ENCODE results near the gene CTAGE4. TPM values are rescaled to one million over a fixed set of nuclear protein-coding genes. Genes with fewer than 3 reads are reported as not detected.

CTAGE4 gene
- total RNA-seq, 1 experiment from 2014 or later, result 6.0 TPM

DNA sequence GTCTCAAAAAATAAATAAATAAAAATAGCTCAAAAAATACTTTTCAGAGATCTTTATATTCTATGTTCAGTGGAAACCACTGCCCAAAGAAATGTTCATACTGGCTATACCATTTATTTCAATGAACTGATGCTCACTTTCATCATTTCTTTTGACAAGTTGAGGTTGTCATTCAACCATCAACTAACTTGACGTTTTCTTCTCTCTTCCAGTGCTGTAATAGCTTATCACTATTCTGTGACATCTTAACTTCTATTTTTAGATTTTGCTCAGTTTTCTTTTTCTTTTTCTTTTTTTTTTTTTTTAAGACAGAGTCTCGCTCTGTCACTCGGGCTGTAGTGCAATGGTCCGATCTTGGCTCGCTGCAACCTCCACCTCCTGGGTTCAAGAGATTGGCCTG lies 8.7 kb upstream of the CTAGE4 start:
- ChIA-PET POLR2A (no interaction called here), CTCF (no interaction called here), RAD21 (ENCODE audit: low non-redundant PET in 1 of 2, low total read pairs in 2 of 2, uncharacterized antibody in 2 of 2, unreplicated experiment in 2 of 2) (no interaction called here)
- intact Hi-C loops (cut with micrococcal nuclease), result loop anchor here (5.0 kb wide), 1 partner anchor 258 kb away; no protein-coding TSS in a partner anchor
- Histone ChIP-seq H3K4me2 (ENCODE audit: low read length) (no peak overlapping the region), H3K9ac (ENCODE audit: low read length) (no peak overlapping the region), H3K9me3 (ENCODE audit: control insufficient read depth in 1 of 2, insufficient read depth in 1 of 2, low read depth in 1 of 2, low read length in 2 of 2) (no peaks in the 10 kb centered on the region), H3K4me1 (ENCODE audit: control insufficient read depth in 1 of 2, insufficient read depth in 2 of 2, low read length in 2 of 2) (no peaks in the 10 kb centered on the region), H3K27me3 (ENCODE audit: insufficient read depth, low read length) (no peaks in the 10 kb centered on the region), H3K36me3 (ENCODE audit: control insufficient read depth in 1 of 2, insufficient read depth in 2 of 2, low read length in 2 of 2) (no peaks in the 10 kb centered on the region), H4K20me1 (ENCODE audit: insufficient read depth) (no peaks in the 10 kb centered on the region), H2AFZ (ENCODE audit: low read depth, low read length, poor library complexity, severe bottlenecking) (no peak overlapping the region), H3K27ac (ENCODE audit: low read depth, low read length) (no peak overlapping the region), H3K79me2 (ENCODE audit: insufficient read depth, low read length) (no peaks in the 10 kb centered on the region), H3K9me2 (ENCODE audit: insufficient read depth) (no peaks in the 10 kb centered on the region), H3K4me3 (replicated peaks in 1 of 2; ENCODE audit: low read depth in 1 of 2, low read length in 2 of 2) (no peak overlapping the region)
- TF ChIP-seq YY1 (IDR thresholded peaks at IDR 0.05; ENCODE audit: extremely low read depth, insufficient replicate concordance, low read depth, low read length), result no peak
- TF ChIP-seq ZFX (IDR thresholded peaks at IDR 0.05), result no peak
- no peak for TF ChIP-seq CEBPB (IDR thresholded peaks at IDR 0.05; ENCODE audit: low read depth)
- no peak for TF ChIP-seq SRF (IDR thresholded peaks at IDR 0.05; ENCODE audit: low read depth)
- no peak for TF ChIP-seq EZH2 (IDR thresholded peaks at IDR 0.05)
- TF ChIP-seq, protein P1, sequence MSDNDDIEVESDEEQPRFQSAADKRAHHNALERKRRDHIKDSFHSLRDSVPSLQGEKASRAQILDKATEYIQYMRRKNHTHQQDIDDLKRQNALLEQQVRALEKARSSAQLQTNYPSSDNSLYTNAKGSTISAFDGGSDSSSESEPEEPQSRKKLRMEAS (IDR thresholded peaks at IDR 0.05), result no peak
- TF ChIP-seq, protein P2, sequence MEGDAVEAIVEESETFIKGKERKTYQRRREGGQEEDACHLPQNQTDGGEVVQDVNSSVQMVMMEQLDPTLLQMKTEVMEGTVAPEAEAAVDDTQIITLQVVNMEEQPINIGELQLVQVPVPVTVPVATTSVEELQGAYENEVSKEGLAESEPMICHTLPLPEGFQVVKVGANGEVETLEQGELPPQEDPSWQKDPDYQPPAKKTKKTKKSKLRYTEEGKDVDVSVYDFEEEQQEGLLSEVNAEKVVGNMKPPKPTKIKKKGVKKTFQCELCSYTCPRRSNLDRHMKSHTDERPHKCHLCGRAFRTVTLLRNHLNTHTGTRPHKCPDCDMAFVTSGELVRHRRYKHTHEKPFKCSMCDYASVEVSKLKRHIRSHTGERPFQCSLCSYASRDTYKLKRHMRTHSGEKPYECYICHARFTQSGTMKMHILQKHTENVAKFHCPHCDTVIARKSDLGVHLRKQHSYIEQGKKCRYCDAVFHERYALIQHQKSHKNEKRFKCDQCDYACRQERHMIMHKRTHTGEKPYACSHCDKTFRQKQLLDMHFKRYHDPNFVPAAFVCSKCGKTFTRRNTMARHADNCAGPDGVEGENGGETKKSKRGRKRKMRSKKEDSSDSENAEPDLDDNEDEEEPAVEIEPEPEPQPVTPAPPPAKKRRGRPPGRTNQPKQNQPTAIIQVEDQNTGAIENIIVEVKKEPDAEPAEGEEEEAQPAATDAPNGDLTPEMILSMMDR (IDR thresholded peaks at IDR 0.05 in 2 of 3, conservative IDR thresholded peaks at IDR 0.05 in 1 of 3; ENCODE audit: borderline replicate concordance in 1 of 3, insufficient read depth in 1 of 3, low read depth in 2 of 3, low read length in 2 of 3), result no peak
- TF ChIP-seq, protein P3, sequence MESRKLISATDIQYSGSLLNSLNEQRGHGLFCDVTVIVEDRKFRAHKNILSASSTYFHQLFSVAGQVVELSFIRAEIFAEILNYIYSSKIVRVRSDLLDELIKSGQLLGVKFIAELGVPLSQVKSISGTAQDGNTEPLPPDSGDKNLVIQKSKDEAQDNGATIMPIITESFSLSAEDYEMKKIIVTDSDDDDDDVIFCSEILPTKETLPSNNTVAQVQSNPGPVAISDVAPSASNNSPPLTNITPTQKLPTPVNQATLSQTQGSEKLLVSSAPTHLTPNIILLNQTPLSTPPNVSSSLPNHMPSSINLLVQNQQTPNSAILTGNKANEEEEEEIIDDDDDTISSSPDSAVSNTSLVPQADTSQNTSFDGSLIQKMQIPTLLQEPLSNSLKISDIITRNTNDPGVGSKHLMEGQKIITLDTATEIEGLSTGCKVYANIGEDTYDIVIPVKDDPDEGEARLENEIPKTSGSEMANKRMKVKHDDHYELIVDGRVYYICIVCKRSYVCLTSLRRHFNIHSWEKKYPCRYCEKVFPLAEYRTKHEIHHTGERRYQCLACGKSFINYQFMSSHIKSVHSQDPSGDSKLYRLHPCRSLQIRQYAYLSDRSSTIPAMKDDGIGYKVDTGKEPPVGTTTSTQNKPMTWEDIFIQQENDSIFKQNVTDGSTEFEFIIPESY (IDR thresholded peaks at IDR 0.05; ENCODE audit: extremely low read depth, insufficient replicate concordance, low read length), result no peak
- no peak for TF ChIP-seq EGR1 (IDR thresholded peaks at IDR 0.05; ENCODE audit: low read depth)
- TF ChIP-seq ZNF274 (IDR thresholded peaks at IDR 0.05; ENCODE audit: low read depth, low read length), result no peak
- TF ChIP-seq POLR2A (IDR thresholded peaks at IDR 0.05; ENCODE audit: borderline replicate concordance, extremely low read depth, insufficient read depth, insufficient read length), result no peak
- TF ChIP-seq POLR2AphosphoS5 (IDR thresholded peaks at IDR 0.05; ENCODE audit: low read depth, low read length), result no peak
- TF ChIP-seq JUND (IDR thresholded peaks at IDR 0.05), result no peak
- no peak for TF ChIP-seq ELF1 (IDR thresholded peaks at IDR 0.05; ENCODE audit: borderline replicate concordance, low read depth)
- TF ChIP-seq TCF7L2 (IDR thresholded peaks at IDR 0.05; ENCODE audit: borderline replicate concordance, extremely low read depth, insufficient read depth, insufficient read length), result no peak
- no peak for DNase-seq (ENCODE audit: low read depth, low spot score)
- no TSS peak for BruUV-seq (replicated peaks)
- ATAC-seq, result no peak
